Neutrophil (primary cell): ENCODE measurements around the gene TAOK1.
A peak's percentile ranks its signal among the peaks of the same experiment; 100 is the strongest.
"Not testable (repeated sequence)": the region's sequence is repeated elsewhere in the genome, so short reads cannot be mapped to it uniquely, and the experiment has no call there.

Experiments used
- H3K27ac ChIP-seq: fragments of 200-600 bp; sonication (generic); 2 replicates; pipeline ENCODE4 v1.5.1; 2016; ENCODE audit warnings: mild to moderate bottlenecking, moderate library complexity
- H3K27me3 ChIP-seq: fragments of 200-600 bp; sonication (generic); 2 replicates; pipeline ENCODE4 v1.6.0; 2016; ENCODE audit warnings: mild to moderate bottlenecking
- H3K36me3 ChIP-seq: fragments of 200-600 bp; sonication (generic); 2 replicates; pipeline ENCODE4 v1.5.1; 2017
- H3K4me1 ChIP-seq, 2 experiments: fragments of 200-600 bp in 1 of 2; sonication (generic) in 1 of 2; 1 replicate in 1 of 2; 2 replicates in 1 of 2; pipeline versions ENCODE4 v1.5.1 to v1.6.1; 2013 to 2016; ENCODE audit warnings: low read depth in 1 of 2, low read length in 1 of 2, mild to moderate bottlenecking in 1 of 2, moderate library complexity in 1 of 2; ENCODE audit not compliant: control insufficient read depth in 1 of 2, insufficient read depth in 1 of 2
- H3K4me3 ChIP-seq, 2 experiments: fragments of 200-600 bp in 1 of 2; sonication (generic) in 1 of 2; 1 replicate in 1 of 2; 2 replicates in 1 of 2; pipeline ENCODE4 v1.5.1; 2013 to 2016; ENCODE audit warnings: low read depth in 1 of 2, low read length in 1 of 2, mild to moderate bottlenecking in 1 of 2, moderate library complexity in 1 of 2
- H3K9me3 ChIP-seq: fragments of 200-600 bp; sonication (generic); 2 replicates; pipeline ENCODE4 v1.5.1; 2016
- TF ChIP-seq, protein P1 (sequence below): fragments of 200-600 bp; sonication (generic); IDR thresholded peaks from 2 replicates; pipeline ENCODE4 v1.5.1; 2016; ENCODE audit warnings: antibody characterized with exemption

TAOK1 gene

DNA sequence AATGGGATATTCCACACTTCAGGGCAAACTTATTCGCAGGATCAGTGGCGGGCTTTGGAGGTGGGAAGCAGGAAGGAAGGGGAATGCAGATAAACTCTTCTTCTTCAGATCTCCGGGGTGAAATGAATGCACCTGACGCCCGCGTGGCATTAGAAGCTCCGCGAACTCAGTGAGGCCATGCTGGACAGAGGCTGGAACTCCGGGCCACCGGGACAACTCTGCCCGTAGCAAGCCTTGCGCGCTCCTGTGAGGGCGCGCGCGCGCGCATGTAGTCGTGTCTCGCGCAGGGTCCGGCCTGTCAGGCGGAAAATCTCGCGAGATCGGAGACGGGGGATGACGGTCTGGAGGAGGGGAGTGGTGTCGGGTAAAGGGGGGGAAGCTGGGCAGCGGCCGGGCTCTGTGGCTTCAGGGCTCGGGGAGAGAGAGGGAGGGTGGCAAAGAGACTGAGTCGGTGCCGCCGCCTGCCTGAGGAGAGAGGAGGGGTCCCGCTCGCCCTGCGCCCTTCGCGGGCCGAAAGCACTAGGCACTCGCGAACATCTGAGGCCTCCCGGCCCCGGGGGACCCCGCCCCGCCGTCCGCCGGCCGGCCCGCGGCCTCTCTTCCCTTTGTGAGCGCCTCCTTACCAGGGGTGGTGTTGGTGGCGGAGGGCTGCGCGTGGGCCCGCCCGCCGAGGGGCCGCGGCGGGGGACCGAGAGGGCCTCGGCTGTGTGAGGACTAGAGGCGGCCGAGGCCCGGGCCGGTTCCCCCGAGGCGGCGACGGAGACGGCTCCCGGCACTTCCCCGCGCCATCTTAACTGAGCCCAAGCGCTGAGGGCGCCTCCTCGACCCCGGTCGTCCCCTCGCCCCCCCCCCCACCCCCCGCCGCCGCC, at the start of gene TAOK1:
TAOK1 (plus strand) TSS at position 382 of the 869 bp plus-strand sequence. CDS start 61,186 bp downstream, outside the sequence.
- H3K9me3 ChIP-seq, result no peaks in the 10 kb centered on the region
- H3K4me1 ChIP-seq, result peaks cover 32 to 39% of the 10 kb centered on the region in 2 experiments
- TF ChIP-seq, protein P1, sequence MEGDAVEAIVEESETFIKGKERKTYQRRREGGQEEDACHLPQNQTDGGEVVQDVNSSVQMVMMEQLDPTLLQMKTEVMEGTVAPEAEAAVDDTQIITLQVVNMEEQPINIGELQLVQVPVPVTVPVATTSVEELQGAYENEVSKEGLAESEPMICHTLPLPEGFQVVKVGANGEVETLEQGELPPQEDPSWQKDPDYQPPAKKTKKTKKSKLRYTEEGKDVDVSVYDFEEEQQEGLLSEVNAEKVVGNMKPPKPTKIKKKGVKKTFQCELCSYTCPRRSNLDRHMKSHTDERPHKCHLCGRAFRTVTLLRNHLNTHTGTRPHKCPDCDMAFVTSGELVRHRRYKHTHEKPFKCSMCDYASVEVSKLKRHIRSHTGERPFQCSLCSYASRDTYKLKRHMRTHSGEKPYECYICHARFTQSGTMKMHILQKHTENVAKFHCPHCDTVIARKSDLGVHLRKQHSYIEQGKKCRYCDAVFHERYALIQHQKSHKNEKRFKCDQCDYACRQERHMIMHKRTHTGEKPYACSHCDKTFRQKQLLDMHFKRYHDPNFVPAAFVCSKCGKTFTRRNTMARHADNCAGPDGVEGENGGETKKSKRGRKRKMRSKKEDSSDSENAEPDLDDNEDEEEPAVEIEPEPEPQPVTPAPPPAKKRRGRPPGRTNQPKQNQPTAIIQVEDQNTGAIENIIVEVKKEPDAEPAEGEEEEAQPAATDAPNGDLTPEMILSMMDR, result peak; percentile 22
- peak within 1 kb of the TSS; percentile 69 to 84 for H3K4me3 ChIP-seq
- no peaks in the 10 kb centered on the region for H3K36me3 ChIP-seq
- peak within 1 kb of the TSS; percentile 93 for H3K27ac ChIP-seq
- H3K27me3 ChIP-seq, result no peaks in the 10 kb centered on the region

DNA sequence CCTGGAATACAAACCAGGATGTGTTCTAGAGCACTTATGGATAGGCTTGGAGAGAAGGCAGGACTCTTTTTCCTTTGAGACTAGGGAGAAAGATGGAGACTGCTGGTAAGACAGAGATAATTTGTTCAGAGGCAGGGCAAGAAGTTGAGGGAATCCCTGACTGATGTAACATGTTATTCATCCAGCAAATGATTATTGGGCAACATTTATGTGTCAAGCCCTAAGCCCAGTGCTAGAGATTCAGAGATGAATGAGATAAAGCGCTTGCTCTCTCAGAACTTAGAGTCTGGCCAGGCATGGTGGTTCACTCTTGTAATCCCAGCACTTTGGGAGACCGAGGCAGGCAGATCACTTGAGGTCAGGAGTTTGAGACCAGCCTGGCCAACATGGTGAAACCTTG, 48.4 kb upstream of the TAOK1 start:
- Histone ChIP-seq H3K4me1 (no peaks in the 10 kb centered on the region), H3K4me3 (no peak overlapping the region), H3K9me3 (no peaks in the 10 kb centered on the region), H3K27ac (no peak overlapping the region), H3K36me3 (no peaks in the 10 kb centered on the region), H3K27me3 (peaks cover 24% of the 10 kb centered on the region)
- TF ChIP-seq, protein P1, result no peak

DNA sequence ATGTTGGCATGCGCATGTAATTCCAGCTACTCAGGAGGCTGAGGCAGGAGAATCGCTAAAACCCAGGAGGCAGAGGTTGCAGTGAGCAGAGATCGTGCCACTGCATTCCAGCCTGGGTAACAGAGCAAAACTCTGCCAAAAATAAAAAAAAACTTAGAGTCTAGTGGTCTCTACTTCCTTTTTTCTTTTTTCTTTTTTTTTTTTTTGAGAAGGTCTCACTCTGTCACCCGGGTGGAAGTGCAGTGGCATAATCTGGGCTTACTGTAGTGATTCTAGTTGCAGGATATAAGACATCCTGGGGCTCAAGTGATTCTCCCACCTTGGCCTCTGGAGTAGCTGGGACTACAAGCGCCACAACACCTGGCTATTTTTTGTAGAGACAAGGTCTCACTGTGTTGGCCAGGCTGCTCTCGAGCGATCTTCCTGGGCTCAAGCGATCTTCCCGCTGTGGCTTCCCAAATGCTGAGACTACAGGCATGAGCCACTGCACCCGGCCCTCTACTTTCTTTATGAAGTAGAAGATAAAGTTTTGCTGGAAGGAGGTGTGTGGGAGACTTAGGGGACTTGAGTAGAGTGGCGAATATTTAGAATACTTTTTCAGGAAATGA, 47.9 kb upstream of the TAOK1 start:
- Histone ChIP-seq H3K27ac (no peak overlapping the region), H3K27me3 (peaks cover 24% of the 10 kb centered on the region), H3K36me3 (no peaks in the 10 kb centered on the region), H3K4me1 (no peaks in the 10 kb centered on the region), H3K4me3 (no peak overlapping the region), H3K9me3 (no peaks in the 10 kb centered on the region)
- TF ChIP-seq, protein P1, result no peak

DNA sequence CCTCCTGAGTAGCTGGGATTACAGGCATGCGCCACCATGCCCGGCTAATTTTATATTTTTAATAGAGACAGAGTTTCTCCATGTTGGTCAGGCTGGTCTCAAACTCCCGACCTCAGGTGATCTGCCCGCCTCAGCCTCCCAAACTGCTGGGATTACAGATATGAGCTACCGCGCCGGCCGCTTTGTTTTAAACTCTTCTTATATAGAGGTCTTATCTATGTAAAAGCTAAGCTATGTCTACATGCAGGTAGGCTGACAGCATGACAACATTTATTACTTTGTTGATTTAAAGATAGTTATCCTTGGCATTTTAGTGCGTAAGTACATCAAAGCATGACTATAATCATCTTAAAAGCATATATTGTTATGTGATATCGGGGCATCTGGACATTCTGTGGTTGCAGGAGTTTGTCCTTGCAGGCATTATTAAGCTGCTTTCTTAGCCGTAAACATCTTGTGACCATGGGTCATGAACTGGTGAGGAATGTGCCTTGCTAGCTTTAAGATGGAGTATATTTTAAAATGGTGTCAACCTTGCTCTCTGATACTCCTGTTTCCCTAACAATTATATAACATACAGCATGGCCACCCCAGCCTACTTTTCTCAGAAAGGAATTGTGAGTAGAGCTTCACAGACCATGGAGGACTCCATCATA, 45.8 kb upstream of the TAOK1 start:
- Histone ChIP-seq H3K27ac (no peak overlapping the region), H3K9me3 (no peaks in the 10 kb centered on the region), H3K4me3 (no peak overlapping the region), H3K4me1 (no peaks in the 10 kb centered on the region), H3K27me3 (peaks cover 24% of the 10 kb centered on the region), H3K36me3 (no peaks in the 10 kb centered on the region)
- TF ChIP-seq, protein P1, result no peak

DNA sequence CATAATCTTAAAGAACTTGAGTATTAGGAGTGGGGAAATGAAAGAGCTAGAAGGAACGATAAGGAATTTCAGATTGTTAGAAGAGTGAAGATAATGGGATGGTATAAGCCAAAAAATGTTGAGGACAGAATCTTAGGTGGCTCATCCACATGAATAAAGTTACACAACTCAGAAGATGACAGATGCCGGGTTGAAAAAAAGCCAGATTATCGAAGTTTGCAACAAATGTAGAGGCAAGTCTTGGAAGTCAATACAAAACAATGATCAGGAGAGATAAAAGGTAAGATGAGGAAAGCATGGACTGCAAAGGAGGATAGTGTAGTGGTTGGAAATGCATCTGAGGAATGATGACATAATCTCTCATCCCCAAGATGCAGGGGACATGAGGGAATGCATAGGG, 45.1 kb upstream of the TAOK1 start:
- TF ChIP-seq, protein P1, result no peak
- Histone ChIP-seq H3K4me3 (no peak overlapping the region), H3K4me1 (no peaks in the 10 kb centered on the region), H3K9me3 (no peaks in the 10 kb centered on the region), H3K36me3 (no peaks in the 10 kb centered on the region), H3K27me3 (peaks cover 24% of the 10 kb centered on the region), H3K27ac (no peak overlapping the region)

DNA sequence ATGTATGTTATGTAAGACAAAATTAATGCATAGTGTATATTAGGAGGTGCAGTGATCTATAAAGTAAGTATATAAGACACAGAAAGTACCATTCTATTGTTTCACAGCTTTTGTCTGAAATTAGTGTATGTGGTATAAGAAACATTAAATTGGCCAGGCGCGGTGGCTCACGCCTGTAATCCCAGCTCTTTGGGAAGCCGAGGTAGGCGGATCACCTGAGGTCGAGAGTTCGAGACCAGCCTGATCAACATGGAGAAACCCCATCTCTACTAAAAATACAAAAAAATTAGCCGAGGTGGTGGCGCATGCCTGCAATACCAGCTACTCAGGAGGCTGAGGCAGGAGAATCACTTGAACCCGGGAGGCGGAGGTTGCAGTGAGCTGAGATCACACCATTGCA, 44.7 kb upstream of the TAOK1 start:
- not testable (repeated sequence) for H3K9me3 ChIP-seq, H3K4me3 ChIP-seq, H3K27ac ChIP-seq, H3K36me3 ChIP-seq, H3K4me1 ChIP-seq
- H3K27me3 ChIP-seq, result peaks cover 24% of the 10 kb centered on the region
